H1 (cell line): ENCODE data around the gene NUP88.

Experiments used
- CREB1 ChIP-seq: IDR thresholded peaks from 2 replicates; pipeline ENCODE4 v1.6.1; 2012; ENCODE audit warnings: inconsistent platforms
- CTCF ChIP-seq, 3 experiments: IDR thresholded peaks; 1 replicate in 2 of 3; 2 replicates in 1 of 3; pipeline versions ENCODE4 v1.5.1 to v1.6.1; 2011; ENCODE audit warnings: low read length in 3 of 3, mild to moderate bottlenecking in 3 of 3, inconsistent platforms in 2 of 3, low read depth in 1 of 3, moderate library complexity in 1 of 3; ENCODE audit not compliant: insufficient read depth in 1 of 3; ENCODE audit errors: control extremely low read depth in 1 of 3
- EP300 ChIP-seq, 2 experiments: IDR thresholded peaks; 1 replicate in 1 of 2; 2 replicates in 1 of 2; pipeline ENCODE4 v1.6.1; 2011 to 2012; ENCODE audit warnings: low read depth in 2 of 2, low read length in 2 of 2, mild to moderate bottlenecking in 2 of 2, borderline replicate concordance in 1 of 2, inconsistent platforms in 1 of 2, moderate library complexity in 1 of 2
- GABPA ChIP-seq: IDR thresholded peaks from 2 replicates; pipeline ENCODE4 v1.6.1; 2011; ENCODE audit warnings: mild to moderate bottlenecking, low read length, moderate library complexity, borderline replicate concordance; ENCODE audit not compliant: insufficient read depth
- GTF2F1 ChIP-seq: IDR thresholded peaks from 2 replicates; pipeline ENCODE4 v1.6.1; 2012; ENCODE audit warnings: low read depth, low read length, improper control_type of control experiment, borderline replicate concordance
- POLR2A ChIP-seq, 2 experiments: IDR thresholded peaks; 1 replicate in 1 of 2; 2 replicates in 1 of 2; pipeline ENCODE4 v1.6.1; 2011; ENCODE audit warnings: low read depth in 2 of 2, low read length in 2 of 2, mild to moderate bottlenecking in 2 of 2; ENCODE audit errors: control extremely low read depth in 1 of 2
- SIN3A ChIP-seq, 2 experiments: IDR thresholded peaks in 1 of 2; conservative IDR thresholded peaks in 1 of 2; 2 replicates each; pipeline ENCODE4 v1.6.1; 2011 to 2012; ENCODE audit warnings: low read length in 2 of 2, improper control_type of control experiment in 1 of 2, low read depth in 1 of 2, mild to moderate bottlenecking in 1 of 2
- ZNF274 ChIP-seq: IDR thresholded peaks from 2 replicates; pipeline ENCODE4 v1.7.0; 2012; ENCODE audit warnings: low read length, borderline replicate concordance; ENCODE audit errors: extremely low read depth
- TF ChIP-seq, protein P1 (sequence below): IDR thresholded peaks from 2 replicates; pipeline ENCODE4 v1.6.1; 2011; ENCODE audit warnings: low read depth, mild to moderate bottlenecking, low read length; ENCODE audit not compliant: insufficient read depth

DNA sequence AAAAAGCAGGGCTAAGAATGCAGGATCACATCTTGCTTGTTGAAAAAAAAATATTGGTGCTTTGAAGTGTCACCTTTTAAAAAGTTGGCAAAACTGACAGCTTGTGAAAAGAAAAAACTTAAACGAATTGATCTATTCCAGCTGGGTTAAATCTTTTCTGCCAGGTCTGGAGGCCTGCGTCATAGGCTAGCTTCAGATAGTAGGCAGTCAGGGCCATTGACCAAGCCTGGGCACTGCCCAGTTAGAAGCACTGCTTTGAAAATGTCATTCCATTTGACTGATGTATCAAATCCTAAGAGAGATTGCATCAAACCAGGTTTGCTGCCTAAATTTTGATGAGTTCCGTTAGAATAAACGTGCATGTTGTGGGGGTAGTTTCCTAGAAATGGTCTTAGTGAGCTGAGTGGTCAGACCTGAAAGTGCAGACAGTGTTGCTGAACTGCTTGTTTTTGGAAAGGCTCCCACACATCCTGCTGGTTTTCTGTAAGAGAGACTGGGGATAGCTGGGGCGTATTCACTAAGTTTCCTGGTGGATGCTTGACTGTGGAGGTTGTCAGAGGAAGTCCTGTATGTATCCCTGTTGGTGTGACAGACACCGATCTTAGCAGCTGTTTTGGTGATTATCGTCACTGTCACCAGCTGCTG is 38.8 kb downstream of the NUP88 start:
- TF ChIP-seq CTCF (IDR thresholded peaks at IDR 0.05; ENCODE audit: control extremely low read depth in 1 of 3, insufficient read depth in 1 of 3, low read depth in 1 of 3, low read length in 3 of 3): no peak
- TF ChIP-seq POLR2A (IDR thresholded peaks at IDR 0.05; ENCODE audit: control extremely low read depth in 1 of 2, low read depth in 2 of 2, low read length in 2 of 2): no peak
- no peak for TF ChIP-seq EP300 (IDR thresholded peaks at IDR 0.05; ENCODE audit: borderline replicate concordance in 1 of 2, low read depth in 2 of 2, low read length in 2 of 2)
- no peak for TF ChIP-seq GTF2F1
- no peak for TF ChIP-seq ZNF274
- TF ChIP-seq, protein P1, sequence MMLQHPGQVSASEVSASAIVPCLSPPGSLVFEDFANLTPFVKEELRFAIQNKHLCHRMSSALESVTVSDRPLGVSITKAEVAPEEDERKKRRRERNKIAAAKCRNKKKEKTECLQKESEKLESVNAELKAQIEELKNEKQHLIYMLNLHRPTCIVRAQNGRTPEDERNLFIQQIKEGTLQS: no peak
- no peak for TF ChIP-seq GABPA
- TF ChIP-seq CREB1: no peak
- no peak for TF ChIP-seq SIN3A (conservative IDR thresholded peaks at IDR 0.05 in 1 of 2, IDR thresholded peaks at IDR 0.05 in 1 of 2; ENCODE audit: low read depth in 1 of 2, low read length in 2 of 2)
